Parathyroid adenoma (tissue), 2 donors: ENCODE measurements around the gene ITPRIP.

Source experiments
- H2AFZ ChIP-seq: fragments of 300-600 bp; sonication (generic); one replicate; pipeline ENCODE4 v1.7.0; 2017; ENCODE audit warnings: antibody characterized with exemption, mild to moderate bottlenecking
- H3K27ac ChIP-seq: fragments of 300-600 bp; sonication (generic); one replicate; pipeline ENCODE4 v1.7.0; 2017
- H3K27me3 ChIP-seq: fragments of 300-600 bp; sonication (generic); one replicate; pipeline ENCODE4 v1.7.0; 2017; ENCODE audit warnings: low read length; ENCODE audit not compliant: control insufficient read depth, insufficient read depth
- H3K36me3 ChIP-seq: fragments of 300-600 bp; sonication (generic); one replicate; pipeline ENCODE4 v1.7.0; 2017; ENCODE audit warnings: low read length; ENCODE audit not compliant: control insufficient read depth, insufficient read depth
- H3K4me1 ChIP-seq: fragments of 300-600 bp; sonication (generic); one replicate; pipeline ENCODE4 v1.7.0; 2017; ENCODE audit warnings: control low read depth
- H3K4me2 ChIP-seq: fragments of 300-600 bp; sonication (generic); one replicate; pipeline ENCODE4 v1.7.0; 2017; ENCODE audit warnings: low read length
- H3K4me3 ChIP-seq: fragments of 300-600 bp; sonication (generic); one replicate; pipeline ENCODE4 v1.7.0; 2017; ENCODE audit warnings: low read depth, low read length
- H3K79me2 ChIP-seq: fragments of 300-600 bp; sonication (generic); one replicate; pipeline ENCODE4 v1.7.0; 2017; ENCODE audit warnings: control low read depth
- H3K9ac ChIP-seq: fragments of 300-600 bp; sonication (generic); one replicate; pipeline ENCODE4 v1.7.0; 2017; ENCODE audit warnings: mild to moderate bottlenecking
- H3K9me3 ChIP-seq: fragments of 300-600 bp; sonication (generic); one replicate; pipeline ENCODE4 v1.7.0; 2017; ENCODE audit warnings: low read length; ENCODE audit not compliant: control insufficient read depth
- CTCF ChIP-seq: fragments of 300-600 bp; sonication (generic); IDR thresholded peaks from one replicate; pipeline ENCODE4 v1.7.0; 2017; ENCODE audit warnings: antibody characterized with exemption, mild to moderate bottlenecking
- donor health status: primary hyperparathyroidism.

ITPRIP gene

DNA sequence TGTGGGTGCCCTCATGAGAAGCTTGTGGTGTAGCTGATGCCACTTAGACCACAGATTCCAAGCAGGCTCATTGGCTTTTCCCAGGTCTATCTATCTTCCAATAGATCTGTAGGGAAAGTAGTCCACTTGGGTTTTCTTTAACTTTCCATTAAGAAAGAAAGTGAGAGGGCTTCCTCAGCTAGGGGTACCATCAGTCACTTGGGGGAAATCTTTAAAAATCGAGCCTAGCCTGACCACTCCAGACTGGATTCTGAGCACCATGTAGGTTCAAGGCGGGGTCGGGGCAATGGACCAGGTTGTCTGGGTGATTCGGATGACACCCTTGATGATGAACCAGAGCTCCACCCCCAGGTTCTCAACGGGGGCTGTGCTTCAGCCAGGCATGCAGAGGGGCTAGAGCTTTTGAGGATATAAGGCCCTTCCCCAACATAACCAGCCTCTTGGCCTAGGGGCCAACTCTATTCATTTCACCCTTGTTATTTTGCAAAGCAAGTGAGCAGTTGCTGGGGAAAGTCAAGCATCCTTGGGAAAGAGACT lies 27.0 kb downstream of the ITPRIP start:
- no peak overlapping the region for H2AFZ ChIP-seq
- H3K9ac ChIP-seq: no peak overlapping the region
- H3K4me2 ChIP-seq: no peak overlapping the region
- H3K79me2 ChIP-seq: peaks cover 2% of the 10 kb centered on the region
- no peak overlapping the region for H3K27ac ChIP-seq
- H3K4me3 ChIP-seq: no peak overlapping the region
- H3K9me3 ChIP-seq: no peaks in the 10 kb centered on the region
- no peaks in the 10 kb centered on the region for H3K4me1 ChIP-seq
- H3K27me3 ChIP-seq: no peaks in the 10 kb centered on the region
- H3K36me3 ChIP-seq: no peaks in the 10 kb centered on the region
- no peak for TF ChIP-seq CTCF

DNA sequence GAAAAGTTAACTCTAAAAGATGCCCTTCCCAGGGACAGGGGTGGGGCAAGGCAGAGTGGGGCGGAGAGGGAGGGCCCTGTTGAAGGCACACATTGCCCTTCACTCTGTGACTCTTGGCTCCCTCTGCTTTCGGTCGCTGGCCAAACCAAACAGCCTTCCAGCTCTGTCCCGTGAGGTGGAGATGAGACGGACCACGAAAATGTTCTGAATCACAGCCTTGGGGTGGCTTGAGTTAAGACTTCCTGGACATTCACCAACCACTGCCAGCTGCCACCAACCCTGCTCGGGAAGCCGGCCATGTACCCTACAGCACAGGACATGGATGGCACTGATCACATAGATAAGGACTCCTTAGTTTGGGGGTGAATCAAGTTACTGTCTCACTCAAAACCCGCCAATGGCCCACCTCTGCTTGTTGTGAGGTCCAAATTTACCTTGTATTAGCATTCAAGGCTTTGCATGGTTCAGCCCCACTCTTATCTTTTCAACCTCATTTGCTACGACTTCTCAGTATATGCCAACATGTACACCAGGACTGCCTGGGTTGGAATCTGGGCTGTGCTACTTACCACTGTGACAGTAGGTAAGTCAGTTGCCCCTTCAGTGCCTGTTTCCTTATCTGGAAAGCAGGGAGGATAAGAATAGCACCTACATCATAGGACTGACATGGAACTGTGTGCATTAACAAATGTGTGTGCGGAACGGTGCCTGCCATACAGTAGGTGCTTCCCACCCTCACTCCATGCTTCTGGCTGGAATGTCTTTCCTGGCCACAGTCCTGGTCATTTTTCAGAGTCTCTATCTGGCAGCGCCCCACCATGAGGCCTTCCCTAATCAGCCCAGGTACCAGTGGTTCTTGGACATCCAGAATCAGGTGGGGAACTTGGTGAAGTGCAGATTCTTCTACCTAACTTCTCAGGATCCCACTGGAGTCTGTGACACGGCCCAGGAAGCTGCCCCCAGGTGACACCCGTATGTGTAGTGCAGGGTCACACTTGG lies 28.0 kb downstream of the ITPRIP start:
- H3K4me3 ChIP-seq: no peak overlapping the region
- peaks cover 2% of the 10 kb centered on the region for H3K79me2 ChIP-seq
- H3K36me3 ChIP-seq: no peaks in the 10 kb centered on the region
- H3K27ac ChIP-seq: no peak overlapping the region
- no peaks in the 10 kb centered on the region for H3K27me3 ChIP-seq
- TF ChIP-seq CTCF: no peak
- no peak overlapping the region for H3K9ac ChIP-seq
- H3K9me3 ChIP-seq: no peaks in the 10 kb centered on the region
- H2AFZ ChIP-seq: no peak overlapping the region
- H3K4me1 ChIP-seq: peaks cover 7% of the 10 kb centered on the region
- no peak overlapping the region for H3K4me2 ChIP-seq

DNA sequence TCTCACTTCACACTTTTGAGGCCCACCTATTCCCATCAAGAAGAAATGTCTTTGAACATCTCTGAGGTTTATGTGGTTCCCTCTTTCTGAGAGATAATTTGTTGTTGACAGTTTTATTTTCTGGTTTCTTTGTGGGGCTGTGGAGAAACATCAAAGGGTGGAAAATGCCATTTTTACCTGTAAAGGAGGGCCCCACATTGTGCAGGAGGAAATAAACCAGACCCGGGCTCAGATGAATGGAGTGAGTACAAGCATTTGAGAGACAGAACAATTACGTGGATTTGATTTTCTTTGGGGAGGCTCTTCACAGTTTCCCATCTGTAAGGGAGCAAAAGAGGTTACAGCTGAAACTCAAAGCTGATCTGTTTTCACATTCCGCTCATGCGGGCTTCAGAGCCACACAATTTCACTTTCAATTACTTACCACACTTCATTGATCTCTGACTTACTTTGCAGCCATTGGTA lies 29.8 kb downstream of the ITPRIP start:
- TF ChIP-seq CTCF: no peak
- no peak overlapping the region for H2AFZ ChIP-seq
- H3K4me3 ChIP-seq: no peak overlapping the region
- H3K27ac ChIP-seq: no peak overlapping the region
- no peak overlapping the region for H3K4me2 ChIP-seq
- no peaks in the 10 kb centered on the region for H3K36me3 ChIP-seq
- H3K27me3 ChIP-seq: no peaks in the 10 kb centered on the region
- H3K79me2 ChIP-seq: no peaks in the 10 kb centered on the region
- no peaks in the 10 kb centered on the region for H3K9me3 ChIP-seq
- H3K4me1 ChIP-seq: peaks cover 22% of the 10 kb centered on the region
- no peak overlapping the region for H3K9ac ChIP-seq

GRCh38 chr10:104307576-104308438 lies 30.5 kb downstream of the ITPRIP start:
- Histone ChIP-seq H2AFZ (no peak overlapping the region), H3K4me3 (no peak overlapping the region), H3K4me2 (no peak overlapping the region), H3K9ac (no peak overlapping the region), H3K9me3 (no peaks in the 10 kb centered on the region), H3K36me3 (no peaks in the 10 kb centered on the region), H3K4me1 (peaks cover 22% of the 10 kb centered on the region), H3K27ac (no peak overlapping the region), H3K79me2 (no peaks in the 10 kb centered on the region), H3K27me3 (no peaks in the 10 kb centered on the region)
- no peak for TF ChIP-seq CTCF
